LNCaP clone FGC (cell line): ENCODE results near the gene PTBP1.

Source experiments
- DNase-seq: peaks from one replicate; pipeline ENCODE4 v3.0.0-alpha.2; 2011; ENCODE audit warnings: low read depth
- H3K4me3 ChIP-seq: 2 replicates; pipeline ENCODE4 v1.5.1; 2011; ENCODE audit warnings: mild to moderate bottlenecking, low read depth, low read length, control low read depth
- TF ChIP-seq, protein P1 (sequence below): IDR thresholded peaks from 2 replicates; pipeline ENCODE4 v1.5.1; 2012; ENCODE audit warnings: mild to moderate bottlenecking; ENCODE audit not compliant: control insufficient read depth, insufficient read depth; ENCODE audit errors: extremely low read depth

The PTBP1 gene

DNA sequence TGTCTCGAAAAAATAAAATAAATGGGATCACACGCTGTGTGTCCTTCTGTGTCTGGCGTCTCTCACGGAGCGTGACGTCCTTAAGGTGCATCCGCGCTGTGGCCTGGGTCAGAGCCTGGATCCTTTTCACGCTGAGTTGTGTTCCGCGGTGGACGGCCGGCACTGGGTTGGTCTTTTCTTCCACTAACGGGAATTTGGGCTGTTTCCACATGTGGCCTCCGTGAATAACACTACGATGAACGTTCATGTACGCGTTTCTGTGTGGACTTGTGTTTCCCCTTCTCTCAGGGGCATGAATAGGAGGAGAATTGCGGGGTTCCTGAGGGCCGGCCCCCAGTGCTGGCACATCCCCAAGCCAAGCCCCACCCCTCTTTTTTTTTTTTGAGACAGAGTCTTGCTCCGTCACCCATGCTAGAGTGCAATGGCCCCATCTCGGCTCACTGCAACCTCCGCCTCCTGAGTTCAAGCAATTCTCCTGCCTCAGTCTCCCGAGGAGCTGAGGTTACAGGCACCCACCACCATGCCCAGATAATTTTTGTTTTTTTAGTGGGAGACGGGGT is 6.2 kb upstream of the PTBP1 start:
- TF ChIP-seq, protein P1, sequence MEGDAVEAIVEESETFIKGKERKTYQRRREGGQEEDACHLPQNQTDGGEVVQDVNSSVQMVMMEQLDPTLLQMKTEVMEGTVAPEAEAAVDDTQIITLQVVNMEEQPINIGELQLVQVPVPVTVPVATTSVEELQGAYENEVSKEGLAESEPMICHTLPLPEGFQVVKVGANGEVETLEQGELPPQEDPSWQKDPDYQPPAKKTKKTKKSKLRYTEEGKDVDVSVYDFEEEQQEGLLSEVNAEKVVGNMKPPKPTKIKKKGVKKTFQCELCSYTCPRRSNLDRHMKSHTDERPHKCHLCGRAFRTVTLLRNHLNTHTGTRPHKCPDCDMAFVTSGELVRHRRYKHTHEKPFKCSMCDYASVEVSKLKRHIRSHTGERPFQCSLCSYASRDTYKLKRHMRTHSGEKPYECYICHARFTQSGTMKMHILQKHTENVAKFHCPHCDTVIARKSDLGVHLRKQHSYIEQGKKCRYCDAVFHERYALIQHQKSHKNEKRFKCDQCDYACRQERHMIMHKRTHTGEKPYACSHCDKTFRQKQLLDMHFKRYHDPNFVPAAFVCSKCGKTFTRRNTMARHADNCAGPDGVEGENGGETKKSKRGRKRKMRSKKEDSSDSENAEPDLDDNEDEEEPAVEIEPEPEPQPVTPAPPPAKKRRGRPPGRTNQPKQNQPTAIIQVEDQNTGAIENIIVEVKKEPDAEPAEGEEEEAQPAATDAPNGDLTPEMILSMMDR: no peak
- no peak for DNase-seq
- H3K4me3 ChIP-seq: no peak overlapping the region

DNA sequence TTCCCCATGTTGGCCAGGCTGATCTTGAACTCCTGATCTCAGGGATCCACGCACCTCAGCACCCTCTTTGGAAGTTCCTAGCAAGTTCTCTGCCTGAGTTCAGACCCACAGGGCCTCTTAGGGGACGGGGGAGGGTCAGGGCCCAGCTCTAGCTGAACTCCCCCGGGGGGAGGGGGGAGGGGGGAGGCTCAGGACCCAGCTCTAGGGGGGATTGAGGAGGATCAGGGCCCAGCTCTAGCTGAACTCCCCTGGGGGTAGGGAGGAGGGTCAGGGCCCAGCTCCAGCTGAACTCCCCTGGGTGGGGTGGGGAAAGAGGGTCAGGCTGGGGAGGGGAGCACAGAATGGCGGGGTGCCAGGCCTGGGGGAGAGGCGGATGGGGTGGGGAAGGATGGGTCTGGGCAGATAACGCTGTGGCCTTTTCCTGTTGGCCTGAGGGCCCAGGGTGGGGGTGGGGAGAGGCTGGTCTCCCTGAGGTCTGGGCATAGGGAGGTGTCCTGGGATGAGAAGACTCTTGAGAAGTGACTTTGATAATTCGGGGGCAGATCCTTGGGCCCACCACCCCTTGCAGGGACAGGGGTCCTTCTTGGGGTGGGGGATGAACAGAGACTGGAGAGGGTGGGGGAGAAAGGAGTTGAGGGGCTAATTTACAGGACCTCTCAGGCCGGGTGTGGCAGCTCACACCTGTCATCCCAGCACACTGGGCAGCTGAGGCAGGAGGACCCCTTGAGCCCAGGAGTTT is 5.5 kb upstream of the PTBP1 start:
- H3K4me3 ChIP-seq: no peak overlapping the region
- DNase-seq: no peak
- TF ChIP-seq, protein P1: no peak

DNA sequence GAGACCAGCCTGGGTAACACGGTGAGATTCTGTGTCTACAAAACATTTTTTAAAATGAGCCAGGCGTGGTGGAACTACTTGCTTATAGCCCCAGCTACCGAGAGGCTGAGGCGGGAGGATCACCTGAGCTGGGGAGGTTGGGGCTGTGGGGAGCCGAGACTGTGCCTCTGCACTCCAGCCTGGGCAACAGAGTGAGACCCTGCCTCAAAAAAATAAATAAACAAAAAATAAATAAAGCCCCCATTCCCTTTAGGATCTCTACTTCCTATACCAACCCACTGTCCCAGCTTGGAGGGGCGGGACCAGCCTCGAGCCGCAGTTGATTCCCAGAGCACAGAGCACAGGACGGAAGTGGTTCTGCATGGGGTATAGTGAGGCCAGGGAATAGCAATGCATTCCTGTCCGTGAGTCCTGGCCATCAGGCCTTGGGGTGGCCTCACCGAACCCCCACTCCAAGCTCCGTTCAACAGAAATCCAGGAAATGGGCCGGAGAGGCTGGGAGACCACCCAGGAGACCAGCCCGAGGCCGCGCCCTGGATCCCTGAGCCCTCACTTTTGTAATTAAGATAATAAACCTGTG is 4.9 kb upstream of the PTBP1 start:
- no peak for DNase-seq
- TF ChIP-seq, protein P1: no peak
- H3K4me3 ChIP-seq: no peak overlapping the region

DNA sequence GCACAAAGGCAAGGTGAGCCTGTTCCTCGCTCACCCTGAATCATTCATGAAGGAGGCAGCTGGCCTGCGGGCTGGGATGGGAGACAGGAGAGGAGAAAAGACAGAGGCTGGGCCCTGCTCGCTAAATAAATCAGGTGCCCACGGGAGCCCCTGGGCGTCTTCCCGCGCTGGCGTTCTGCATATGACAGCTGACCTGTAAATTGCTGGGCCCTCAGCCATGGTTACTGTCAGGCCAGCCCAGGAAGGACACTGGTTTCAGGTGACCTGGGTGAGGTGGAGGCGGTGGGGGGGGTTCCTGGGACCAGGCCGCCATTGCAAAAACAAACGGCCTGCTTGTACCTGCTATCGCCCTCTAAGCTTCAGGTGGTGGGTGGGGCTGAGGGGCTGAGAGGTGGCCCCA is 3.4 kb upstream of the PTBP1 start:
- TF ChIP-seq, protein P1: no peak
- no peak for DNase-seq
- no peak overlapping the region for H3K4me3 ChIP-seq

DNA sequence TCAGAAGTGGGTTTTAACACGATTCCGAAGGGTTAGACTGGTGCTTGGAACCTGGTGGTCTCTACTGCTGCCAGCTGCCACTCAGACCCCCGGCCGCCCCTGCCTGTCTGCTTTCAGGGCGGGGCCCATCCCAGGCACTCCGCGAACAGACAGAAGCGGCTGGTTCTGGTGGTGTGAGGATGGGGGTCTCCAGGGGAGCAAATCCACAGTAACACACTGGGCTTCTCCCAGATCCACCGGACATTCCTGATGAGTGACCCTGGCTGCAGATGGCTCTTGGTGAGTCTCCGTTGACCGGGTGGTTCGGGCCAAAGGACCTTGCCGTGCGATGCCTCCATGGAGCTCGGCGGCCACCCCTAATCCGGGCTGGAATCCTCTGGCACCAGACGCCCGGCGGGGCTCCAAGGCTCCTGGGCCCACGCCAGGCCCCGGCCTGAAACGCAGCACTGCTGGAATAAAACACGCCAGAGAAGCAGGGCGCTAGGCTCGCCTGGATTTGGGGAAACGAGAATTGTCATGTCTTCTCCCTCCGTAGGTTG is 2.1 kb upstream of the PTBP1 start:
- TF ChIP-seq, protein P1: no peak
- no peak for DNase-seq
- H3K4me3 ChIP-seq: no peak overlapping the region

DNA sequence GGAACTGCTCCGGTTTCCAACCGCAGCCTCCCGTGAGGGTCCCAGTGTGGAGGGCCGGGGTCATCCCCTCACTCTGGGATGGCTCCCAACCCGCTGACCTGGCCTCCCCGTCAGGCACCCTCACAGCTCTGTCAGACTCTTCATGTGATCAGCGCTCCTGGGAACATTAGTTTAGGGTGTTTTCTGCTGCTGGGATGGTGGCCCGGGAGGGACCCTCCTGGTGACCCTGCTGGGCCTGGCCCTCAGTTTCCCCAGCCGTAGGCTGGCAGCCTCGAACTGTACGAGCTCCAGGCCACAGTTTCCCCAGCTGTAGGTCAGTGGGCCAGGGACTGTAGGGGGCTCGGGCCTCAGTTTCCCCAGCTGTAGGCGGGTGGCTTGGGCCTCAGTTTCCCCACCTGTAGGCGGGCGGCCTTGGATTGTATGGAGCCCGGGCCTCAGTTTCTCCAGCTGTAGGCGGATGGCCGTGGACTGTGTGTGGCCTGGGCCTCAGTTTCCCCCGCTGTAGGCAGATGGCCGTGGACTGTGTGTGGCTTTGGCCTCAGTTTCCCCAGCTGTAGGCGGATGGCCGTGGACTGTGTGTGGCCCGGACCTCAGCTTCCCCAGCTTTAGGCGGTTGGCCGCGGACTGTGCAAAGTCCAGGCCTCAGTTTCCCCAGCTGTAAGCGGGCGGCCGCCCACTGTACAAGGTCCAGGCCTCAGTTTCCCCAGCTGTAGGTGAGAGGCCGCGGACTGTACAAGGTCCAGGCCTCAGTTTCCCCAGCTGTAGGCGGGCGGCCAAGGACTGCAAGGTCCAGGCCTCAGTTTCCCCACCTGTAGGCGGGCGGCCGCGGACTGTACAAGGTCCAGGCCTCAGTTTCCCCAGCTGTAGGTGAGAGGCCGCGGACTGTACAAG is 1.3 kb upstream of the PTBP1 start:
- peak overlapping the region; percentile 63 for H3K4me3 ChIP-seq
- no peak for DNase-seq
- TF ChIP-seq, protein P1: no peak
